CMK (cell line): ENCODE results near the gene MTPN.

Source experiments
- DNase-seq: peaks from one replicate; pipeline ENCODE4 v3.0.0-alpha.2; 2010; ENCODE audit warnings: low read depth

MTPN gene

GRCh38 chr7:135981958-135982646, 4.9 kb upstream of the MTPN start:
- no peak for DNase-seq

GRCh38 chr7:135980665-135981180, 3.6 kb upstream of the MTPN start:
- no peak for DNase-seq

- no peak for DNase-seq
Observed at GRCh38 chr7:135980012-135980551, 2.9 kb upstream of the MTPN start.

GRCh38 chr7:135979471-135980011, 2.4 kb upstream of the MTPN start:
- no peak for DNase-seq

GRCh38 chr7:135978624-135979023, 1.5 kb upstream of the MTPN start:
- DNase-seq, result no peak

- DNase-seq, result no peak
Observed at GRCh38 chr7:135977742-135978066, 545 bp upstream of the MTPN start.

GRCh38 chr7:135976312-135977006, 700 bp downstream of the MTPN start:
- no peak for DNase-seq

- DNase-seq, result no peak
Observed at GRCh38 chr7:135975166-135975565, 2.0 kb downstream of the MTPN start.

- no peak for DNase-seq
Observed at GRCh38 chr7:135974667-135975066, 2.5 kb downstream of the MTPN start.

GRCh38 chr7:135971366-135971725, 5.8 kb downstream of the MTPN start:
- no peak for DNase-seq

GRCh38 chr7:135970682-135971365, 6.3 kb downstream of the MTPN start:
- DNase-seq, result no peak

- DNase-seq, result no peak
Observed at GRCh38 chr7:135970045-135970444, 7.1 kb downstream of the MTPN start.

GRCh38 chr7:135966341-135967043, 10.7 kb downstream of the MTPN start:
- DNase-seq, result no peak

- no peak for DNase-seq
Observed at GRCh38 chr7:135965602-135966001, 11.6 kb downstream of the MTPN start.

- DNase-seq, result no peak
Observed at GRCh38 chr7:135964791-135965190, 12.4 kb downstream of the MTPN start.

GRCh38 chr7:135964274-135964673, 12.9 kb downstream of the MTPN start:
- DNase-seq, result no peak

- DNase-seq, result no peak
Observed at GRCh38 chr7:135962802-135963201, 14.4 kb downstream of the MTPN start.

GRCh38 chr7:135960709-135961451, 16.3 kb downstream of the MTPN start:
- DNase-seq, result no peak

GRCh38 chr7:135959646-135960363, 17.4 kb downstream of the MTPN start:
- no peak for DNase-seq

- no peak for DNase-seq
Observed at GRCh38 chr7:135958173-135958572, 19.0 kb downstream of the MTPN start.

GRCh38 chr7:135957627-135958026, 19.5 kb downstream of the MTPN start:
- DNase-seq, result no peak
